ENCODE measurements around the gene CUX1. TPM values are rescaled to one million over a fixed set of nuclear protein-coding genes. Genes with fewer than 3 reads are reported as not detected.

The CUX1 gene
- total RNA-seq, 1 experiment from 2014 or later = 116 TPM

- no peak for DNase-seq
- H3K9me3 Mint-ChIP-seq (ENCODE audit: unreplicated experiment) = no peaks in the 10 kb centered on the region
- no peaks in the 10 kb centered on the region for H3K9me3 ChIP-seq
- peak overlapping the region; percentile 64 for H3K27ac Mint-ChIP-seq (ENCODE audit: unreplicated experiment)
- ChIA-PET POLR2A (no interaction called here), CTCF (no interaction called here)
- H3K36me3 ChIP-seq (ENCODE audit: control insufficient read depth, insufficient read depth, low read length) = no peaks in the 10 kb centered on the region; the same call in 1 of the 2 replicates
- intact Hi-C loops (cut with micrococcal nuclease; ENCODE audit: unreplicated experiment) = no loop called here
- no peak for TF ChIP-seq CTCF (IDR thresholded peaks at IDR 0.05; ENCODE audit: insufficient read depth in 1 of 2, low read depth in 1 of 2, low read length in 1 of 2, severe bottlenecking in 1 of 2, unreplicated experiment in 1 of 2)
- H3K4me1 Mint-ChIP-seq (ENCODE audit: low read depth, unreplicated experiment) = peaks cover 36% of the 10 kb centered on the region
- peaks cover 87% of the 10 kb centered on the region for H3K36me3 Mint-ChIP-seq (ENCODE audit: insufficient read depth, unreplicated experiment)
- H3K27me3 ChIP-seq (replicated peaks; ENCODE audit: control insufficient read depth, insufficient read depth, low read length) = no peaks in the 10 kb centered on the region
- BruUV-seq (replicated peaks) = no TSS peak
- peaks cover 21% of the 10 kb centered on the region for H3K4me1 ChIP-seq
- H3K4me3 Mint-ChIP-seq (ENCODE audit: unreplicated experiment) = no peak overlapping the region
- no peaks in the 10 kb centered on the region for H3K27me3 Mint-ChIP-seq (ENCODE audit: insufficient read depth, unreplicated experiment)
- no peak overlapping the region for H3K4me3 ChIP-seq (ENCODE audit: low read depth, low read length)
These were observed 301.8 kb downstream of the CUX1 start for GRCh38 chr7:102119213-102119651.

GRCh38 chr7:102119925-102120324 lies 302.5 kb downstream of the CUX1 start:
- Histone ChIP-seq H3K4me3 (ENCODE audit: low read depth, low read length) (no peak overlapping the region), H3K9me3 (no peaks in the 10 kb centered on the region), H3K27me3 (replicated peaks; ENCODE audit: control insufficient read depth, insufficient read depth, low read length) (no peaks in the 10 kb centered on the region), H3K36me3 (ENCODE audit: control insufficient read depth, insufficient read depth, low read length) (no peaks in the 10 kb centered on the region; the same call in 1 of the 2 replicates), H3K4me1 (peaks cover 21% of the 10 kb centered on the region)
- Mint-ChIP-seq H3K9me3 (ENCODE audit: unreplicated experiment) (no peaks in the 10 kb centered on the region), H3K27ac (ENCODE audit: unreplicated experiment) (peak overlapping the region; percentile 64), H3K36me3 (ENCODE audit: insufficient read depth, unreplicated experiment) (peaks cover 87% of the 10 kb centered on the region), H3K4me1 (ENCODE audit: low read depth, unreplicated experiment) (peaks cover 40% of the 10 kb centered on the region), H3K27me3 (ENCODE audit: insufficient read depth, unreplicated experiment) (no peaks in the 10 kb centered on the region), H3K4me3 (ENCODE audit: unreplicated experiment) (no peak overlapping the region)
- BruUV-seq (replicated peaks) = no TSS peak
- DNase-seq = no peak
- intact Hi-C loops (cut with micrococcal nuclease; ENCODE audit: unreplicated experiment) = loop anchor here (5.0 kb wide), 1 partner anchor 108 kb away; no protein-coding TSS in a partner anchor
- ChIA-PET CTCF (interaction anchor here (1.3 kb wide), 1 partner anchor 23 kb away, joined by 3 read pairs; no protein-coding TSS in a partner anchor), POLR2A (no interaction called here)
- TF ChIP-seq CTCF (IDR thresholded peaks at IDR 0.05; ENCODE audit: insufficient read depth in 1 of 2, low read depth in 1 of 2, low read length in 1 of 2, severe bottlenecking in 1 of 2, unreplicated experiment in 1 of 2) = no peak

GRCh38 chr7:102120666-102121195 lies 303.3 kb downstream of the CUX1 start:
- no peak overlapping the region for H3K4me3 Mint-ChIP-seq (ENCODE audit: unreplicated experiment)
- peaks cover 3% of the 10 kb centered on the region for H3K36me3 ChIP-seq (ENCODE audit: control insufficient read depth, insufficient read depth, low read length)
- BruUV-seq (replicated peaks) = no TSS peak
- H3K36me3 Mint-ChIP-seq (ENCODE audit: insufficient read depth, unreplicated experiment) = peaks cover 85% of the 10 kb centered on the region
- H3K9me3 ChIP-seq = no peaks in the 10 kb centered on the region
- H3K4me1 ChIP-seq = peaks cover 21% of the 10 kb centered on the region
- no peak for DNase-seq
- no peaks in the 10 kb centered on the region for H3K9me3 Mint-ChIP-seq (ENCODE audit: unreplicated experiment)
- H3K27me3 Mint-ChIP-seq (ENCODE audit: insufficient read depth, unreplicated experiment) = no peaks in the 10 kb centered on the region
- H3K27me3 ChIP-seq (replicated peaks; ENCODE audit: control insufficient read depth, insufficient read depth, low read length) = no peaks in the 10 kb centered on the region
- ChIA-PET POLR2A (no interaction called here), CTCF (interaction anchor here (1.3 kb wide), 1 partner anchor 23 kb away, joined by 3 read pairs; no protein-coding TSS in a partner anchor)
- intact Hi-C loops (cut with micrococcal nuclease; ENCODE audit: unreplicated experiment) = loop anchor here (1.0 to 5.0 kb wide), 3 partner anchors 14 to 108 kb away; no protein-coding TSS in a partner anchor
- TF ChIP-seq CTCF (IDR thresholded peaks at IDR 0.05; ENCODE audit: insufficient read depth in 1 of 2, low read depth in 1 of 2, low read length in 1 of 2, severe bottlenecking in 1 of 2, unreplicated experiment in 1 of 2) = no peak
- H3K4me3 ChIP-seq (ENCODE audit: low read depth, low read length) = no peak overlapping the region
- H3K4me1 Mint-ChIP-seq (ENCODE audit: low read depth, unreplicated experiment) = peaks cover 40% of the 10 kb centered on the region
- peak overlapping the region; percentile 64 for H3K27ac Mint-ChIP-seq (ENCODE audit: unreplicated experiment)

Data from Caco-2 (cell line).